Activated CD8-positive, alpha-beta memory T cell treated with anti-CD3 and anti-CD28 coated beads, Interleukin-2, amount 50 U/mL, for 4 hours (primary cell): ENCODE data around the gene RABAC1.
"Not testable (repeated sequence)": the region's sequence is repeated elsewhere in the genome, so short reads cannot be mapped to it uniquely, and the experiment has no call there.

Experiments used
- DNase-seq: peaks from one replicate; pipeline ENCODE4 v3.0.0-alpha.2; 2020

Gene RABAC1

GRCh38 chr19:41927497-41928192 lies 31.5 kb downstream of the RABAC1 start:
- peak; percentile 57 for DNase-seq

GRCh38 chr19:41926763-41927496 lies 32.2 kb downstream of the RABAC1 start:
- DNase-seq: no peak

GRCh38 chr19:41926028-41926762 lies 32.9 kb downstream of the RABAC1 start:
- no peak for DNase-seq

GRCh38 chr19:41925208-41926003 lies 33.7 kb downstream of the RABAC1 start:
- no peak for DNase-seq

GRCh38 chr19:41924151-41925145 lies 34.7 kb downstream of the RABAC1 start:
- DNase-seq: no peak

GRCh38 chr19:41923045-41923788 lies 35.9 kb downstream of the RABAC1 start:
- DNase-seq: no peak

GRCh38 chr19:41922585-41922984 lies 36.5 kb downstream of the RABAC1 start:
- no peak for DNase-seq

- DNase-seq: no peak
Observed at GRCh38 chr19:41921577-41922576, 37.2 kb downstream of the RABAC1 start.

GRCh38 chr19:41920882-41921576 lies 38.1 kb downstream of the RABAC1 start:
- DNase-seq: no peak

GRCh38 chr19:41919948-41920712 lies 39.0 kb downstream of the RABAC1 start:
- no peak for DNase-seq

GRCh38 chr19:41918653-41919244 lies 40.4 kb downstream of the RABAC1 start:
- DNase-seq: no peak

GRCh38 chr19:41918095-41918494 lies 41.0 kb downstream of the RABAC1 start:
- no peak for DNase-seq

- DNase-seq: no peak
Observed at GRCh38 chr19:41917676-41918075, 41.4 kb downstream of the RABAC1 start.

- no peak for DNase-seq
Observed at GRCh38 chr19:41915776-41916414, 43.2 kb downstream of the RABAC1 start.

- no peak for DNase-seq
Observed at GRCh38 chr19:41915021-41915775, 43.9 kb downstream of the RABAC1 start.

- DNase-seq: not testable (repeated sequence)
Observed at GRCh38 chr19:41914424-41914834, 44.7 kb downstream of the RABAC1 start.
